ENCODE data around the gene GSKIP. TPM values are rescaled to one million over a fixed set of nuclear protein-coding genes. Genes with fewer than 3 reads are reported as not detected.

Gene GSKIP
- total and polyA plus RNA-seq, 2 experiments from 2014 or later, result 17.4 to 50.9 TPM

GRCh38 chr14:96384740-96385139 is 21.4 kb downstream of the GSKIP start:
- Histone ChIP-seq H3K79me2 (replicated peaks; ENCODE audit: insufficient read depth) (0 out of 2 replicates have a peak, but pooled peaks cover 4% of the 10 kb centered on the region), H3F3A (replicated peaks; ENCODE audit: low read depth) (no peaks in the 10 kb centered on the region), H3K27ac (ENCODE audit: low read depth) (no peak overlapping the region), H3K36me3 (ENCODE audit: insufficient read depth) (peaks cover 19% of the 10 kb centered on the region; the same call in 1 of the 2 replicates), H3K4me2 (no peak overlapping the region), H3K4me3 (no peak overlapping the region), H2AFZ (no peak overlapping the region), H4K20me1 (replicated peaks; ENCODE audit: insufficient read depth) (no peaks in the 10 kb centered on the region), H3K27me3 (ENCODE audit: insufficient read depth) (peaks cover 6% of the 10 kb centered on the region), H3K4me1 (ENCODE audit: insufficient read depth) (no peaks in the 10 kb centered on the region), H3K9me2 (ENCODE audit: insufficient read depth) (no peaks in the 10 kb centered on the region)
- DNase-seq (ENCODE audit: low spot score) (no peak), ATAC-seq (no peak)
- Mint-ChIP-seq H3K4me3 (no peak overlapping the region), H3K27ac (no peak overlapping the region), H3K4me1 (no peaks in the 10 kb centered on the region; the same call in 2 of the 3 replicates), H3K9me3 (no peaks in the 10 kb centered on the region; the same call in 2 of the 3 replicates), H3K27me3 (ENCODE audit: insufficient read depth, low read depth, poor library complexity) (no peaks in the 10 kb centered on the region), H3K36me3 (ENCODE audit: low read depth) (peaks cover 8% of the 10 kb centered on the region; the same call in 2 of the 3 replicates)
- TF ChIP-seq POLR2AphosphoS5 (IDR thresholded peaks at IDR 0.05; ENCODE audit: low read depth) (no peak), ZNF114 (CRISPR knock-in tag; IDR thresholded peaks at IDR 0.05) (no peak), STAT1 (IDR thresholded peaks at IDR 0.05; ENCODE audit: unreplicated experiment) (no peak), REST (IDR thresholded peaks at IDR 0.05; ENCODE audit: unreplicated experiment) (no peak), NANOG (IDR thresholded peaks at IDR 0.05; ENCODE audit: borderline replicate concordance) (no peak), ETS1 (IDR thresholded peaks at IDR 0.05) (no peak), EZH2 (IDR thresholded peaks at IDR 0.05; ENCODE audit: low read depth, unreplicated experiment) (no peak), CTCF (conservative IDR thresholded peaks at IDR 0.05; ENCODE audit: low read depth in 2 of 2) (no peak), ZNF462 (CRISPR knock-in tag; IDR thresholded peaks at IDR 0.05) (no peak), ZNF331 (CRISPR knock-in tag; IDR thresholded peaks at IDR 0.05; ENCODE audit: low read depth) (no peak), EZH2phosphoT487 (IDR thresholded peaks at IDR 0.05; ENCODE audit: unreplicated experiment) (no peak), CREB1 (CRISPR knock-in tag; IDR thresholded peaks at IDR 0.05; ENCODE audit: low read depth) (no peak), JUNB (IDR thresholded peaks at IDR 0.05; ENCODE audit: unreplicated experiment) (no peak)
